AG04450 (cell line): ENCODE results near the gene TMEM151B. TPM values are rescaled to one million over a fixed set of nuclear protein-coding genes. Genes with fewer than 3 reads are reported as not detected.

Source experiments
- CTCF ChIA-PET: fragments of 300-600, 350-600 bp; formaldehyde crosslinking; extraction: SDS; loops from one replicate; lab custom pipeline; 2022; ENCODE audit warnings: antibody characterized with exemption, inconsistent platforms; lab: Charles Lee
- POLR2A ChIA-PET: fragments of 350-600 bp; formaldehyde crosslinking; extraction: SDS; loops from one replicate; lab custom pipeline; 2021; ENCODE audit warnings: antibody characterized with exemption, inconsistent platforms; lab: Yijun Ruan, JAX
- DNase-seq: peaks from one replicate; pipeline ENCODE4 v3.0.0-alpha.2; 2011; ENCODE audit warnings: low read depth, low spot score
- H3K27ac ChIP-seq: one replicate; pipeline ENCODE4 v1.5.1; 2012; ENCODE audit warnings: low read depth, low read length, control low read depth
- H3K27me3 ChIP-seq: one replicate; pipeline ENCODE4 v1.6.0; 2012; ENCODE audit warnings: low read length; ENCODE audit not compliant: control insufficient read depth, insufficient read depth
- H3K4me3 ChIP-seq: 2 replicates; pipeline ENCODE4 v1.5.1; 2011; ENCODE audit warnings: mild to moderate bottlenecking, low read depth, low read length, control low read depth
- H3K9me3 ChIP-seq: 2 replicates; pipeline ENCODE4 v1.5.1; 2012; ENCODE audit warnings: low read length; ENCODE audit not compliant: control insufficient read depth, insufficient read depth
- polyA plus RNA-seq: library from polyadenylated mRNA; depleted of rRNA; stranded (reverse); fragments of >200 nt; gene quantifications from 2 replicates; pipeline ENCODE4 v1.2.3, GENCODE V29; 2011
- TF ChIP-seq, protein P1 (sequence below): IDR thresholded peaks from 2 replicates; pipeline ENCODE4 v1.5.1; 2011; ENCODE audit warnings: low read depth, low read length, control low read depth, inconsistent platforms

Gene TMEM151B
- polyA plus RNA-seq, 1 experiment: not detected

DNA sequence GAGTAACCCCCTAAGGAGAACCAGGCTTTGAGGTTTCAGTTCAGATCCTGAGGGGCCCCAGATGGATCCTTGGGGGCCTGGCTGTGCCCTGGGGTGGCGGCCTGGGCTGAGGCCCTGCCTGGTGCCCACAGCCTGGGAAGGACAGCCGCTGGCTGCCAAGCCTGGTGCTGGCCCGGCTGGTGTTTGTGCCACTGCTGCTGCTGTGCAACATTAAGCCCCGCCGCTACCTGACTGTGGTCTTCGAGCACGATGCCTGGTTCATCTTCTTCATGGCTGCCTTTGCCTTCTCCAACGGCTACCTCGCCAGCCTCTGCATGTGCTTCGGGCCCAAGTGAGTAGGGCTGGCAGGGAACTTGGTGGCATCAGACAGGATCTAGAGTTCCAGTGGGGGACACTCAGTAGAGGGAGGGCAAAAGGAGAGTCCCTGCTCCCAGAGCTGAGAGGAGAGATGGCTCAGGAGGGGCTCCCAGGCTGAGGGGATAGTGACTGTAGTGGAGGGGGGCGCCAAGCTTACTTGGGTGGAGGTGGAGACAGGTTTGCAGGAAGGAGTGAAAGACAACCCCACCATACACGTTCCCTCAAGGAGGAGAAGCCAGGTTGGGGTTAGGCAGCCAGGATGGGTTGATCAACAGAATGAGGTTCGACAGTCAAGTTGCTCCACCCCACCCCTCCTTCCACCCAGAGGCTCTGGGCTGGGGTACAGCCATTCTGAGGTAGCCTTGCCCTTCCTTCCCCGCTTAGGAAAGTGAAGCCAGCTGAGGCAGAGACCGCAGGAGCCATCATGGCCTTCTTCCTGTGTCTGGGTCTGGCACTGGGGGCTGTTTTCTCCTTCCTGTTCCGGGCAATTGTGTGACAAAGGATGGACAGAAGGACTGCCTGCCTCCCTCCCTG is 37.3 kb upstream of the TMEM151B start:
- DNase-seq: no peak
- ChIA-PET CTCF (interaction anchor here (0.8 kb wide), 1 partner anchor 11 kb away, joined by 3 read pairs; no protein-coding TSS in a partner anchor), POLR2A (no interaction called here)
- Histone ChIP-seq H3K27me3 (no peaks in the 10 kb centered on the region), H3K27ac (no peak overlapping the region), H3K9me3 (no peaks in the 10 kb centered on the region), H3K4me3 (no peak overlapping the region)
- TF ChIP-seq, protein P1, sequence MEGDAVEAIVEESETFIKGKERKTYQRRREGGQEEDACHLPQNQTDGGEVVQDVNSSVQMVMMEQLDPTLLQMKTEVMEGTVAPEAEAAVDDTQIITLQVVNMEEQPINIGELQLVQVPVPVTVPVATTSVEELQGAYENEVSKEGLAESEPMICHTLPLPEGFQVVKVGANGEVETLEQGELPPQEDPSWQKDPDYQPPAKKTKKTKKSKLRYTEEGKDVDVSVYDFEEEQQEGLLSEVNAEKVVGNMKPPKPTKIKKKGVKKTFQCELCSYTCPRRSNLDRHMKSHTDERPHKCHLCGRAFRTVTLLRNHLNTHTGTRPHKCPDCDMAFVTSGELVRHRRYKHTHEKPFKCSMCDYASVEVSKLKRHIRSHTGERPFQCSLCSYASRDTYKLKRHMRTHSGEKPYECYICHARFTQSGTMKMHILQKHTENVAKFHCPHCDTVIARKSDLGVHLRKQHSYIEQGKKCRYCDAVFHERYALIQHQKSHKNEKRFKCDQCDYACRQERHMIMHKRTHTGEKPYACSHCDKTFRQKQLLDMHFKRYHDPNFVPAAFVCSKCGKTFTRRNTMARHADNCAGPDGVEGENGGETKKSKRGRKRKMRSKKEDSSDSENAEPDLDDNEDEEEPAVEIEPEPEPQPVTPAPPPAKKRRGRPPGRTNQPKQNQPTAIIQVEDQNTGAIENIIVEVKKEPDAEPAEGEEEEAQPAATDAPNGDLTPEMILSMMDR: no peak

DNA sequence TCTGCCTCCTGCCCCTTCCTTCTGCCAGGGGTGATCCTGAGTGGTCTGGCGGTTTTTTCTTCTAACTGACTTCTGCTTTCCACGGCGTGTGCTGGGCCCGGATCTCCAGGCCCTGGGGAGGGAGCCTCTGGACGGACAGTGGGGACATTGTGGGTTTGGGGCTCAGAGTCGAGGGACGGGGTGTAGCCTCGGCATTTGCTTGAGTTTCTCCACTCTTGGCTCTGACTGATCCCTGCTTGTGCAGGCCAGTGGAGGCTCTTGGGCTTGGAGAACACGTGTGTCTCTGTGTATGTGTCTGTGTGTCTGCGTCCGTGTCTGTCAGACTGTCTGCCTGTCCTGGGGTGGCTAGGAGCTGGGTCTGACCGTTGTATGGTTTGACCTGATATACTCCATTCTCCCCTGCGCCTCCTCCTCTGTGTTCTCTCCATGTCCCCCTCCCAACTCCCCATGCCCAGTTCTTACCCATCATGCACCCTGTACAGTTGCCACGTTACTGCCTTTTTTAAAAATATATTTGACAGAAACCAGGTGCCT is 36.6 kb upstream of the TMEM151B start:
- ChIA-PET POLR2A (interaction anchor here (0.6 to 2.1 kb wide), 4 partner anchors 10 to 14 kb away, joined by 3 to 27 read pairs (median 3); partner anchors contain the start of genes HSP90AB1 and SLC29A1), CTCF (interaction anchor here (0.9 to 3.3 kb wide), 23 partner anchors 9 to 533 kb away, joined by 3 to 83 read pairs (median 6); partner anchors contain the start of genes HSP90AB1 and SLC29A1)
- no peaks in the 10 kb centered on the region for H3K9me3 ChIP-seq
- peak overlapping the region; percentile 69 for H3K27ac ChIP-seq
- TF ChIP-seq, protein P1: no peak
- no peak for DNase-seq
- no peaks in the 10 kb centered on the region for H3K27me3 ChIP-seq
- no peak overlapping the region for H3K4me3 ChIP-seq

DNA sequence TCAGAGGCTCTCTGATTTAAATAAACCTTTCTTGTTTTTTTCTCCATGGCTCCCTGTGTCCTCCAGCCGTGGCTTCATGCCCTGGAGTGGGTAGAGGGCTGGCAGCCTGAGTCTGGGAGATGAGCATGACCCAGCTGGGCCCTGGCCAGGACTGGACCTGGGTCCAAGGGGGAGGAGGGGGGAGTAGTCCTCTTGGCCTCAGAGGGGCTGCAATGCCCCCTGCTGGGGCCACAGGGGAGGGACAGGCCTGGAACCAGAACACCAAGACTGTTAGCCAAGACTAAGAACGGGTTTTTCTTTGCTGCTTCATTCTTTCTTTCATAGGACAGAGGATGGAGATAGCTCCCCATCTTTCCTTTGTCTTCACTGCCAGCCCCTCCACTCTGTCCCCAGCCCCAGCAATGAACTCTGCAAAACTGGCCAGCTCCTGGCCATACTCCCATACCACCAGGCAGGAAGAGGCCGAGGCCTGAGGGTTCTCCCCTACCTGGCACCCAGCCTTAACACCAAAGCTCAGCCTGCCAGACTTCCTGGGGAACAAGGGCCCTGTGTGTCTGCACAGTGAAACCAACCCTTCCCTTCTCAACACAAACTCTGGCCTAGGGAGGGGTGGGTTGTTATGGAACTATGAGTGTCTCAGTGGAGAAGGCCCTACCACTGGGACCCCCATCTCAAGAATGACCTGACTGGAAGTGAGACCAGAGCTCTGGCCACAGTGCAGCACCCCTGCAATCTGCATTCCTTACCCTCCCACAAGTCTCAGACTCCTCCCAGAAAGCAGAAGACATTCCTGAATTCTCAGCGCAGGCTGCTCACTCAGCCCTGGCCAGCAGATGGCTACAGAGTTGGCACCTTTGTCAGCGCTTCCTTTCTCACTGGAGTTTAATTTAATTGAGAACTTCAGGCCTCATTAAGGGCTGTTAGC is 35.9 kb upstream of the TMEM151B start:
- TF ChIP-seq, protein P1: peak; percentile 88
- ChIA-PET CTCF (interaction anchor here (0.7 to 3.3 kb wide), 36 partner anchors 8 to 534 kb away, joined by 3 to 83 read pairs (median 5); partner anchors contain the start of genes HSP90AB1 and SLC29A1), POLR2A (interaction anchor here (0.6 to 2.1 kb wide), 5 partner anchors 11 to 118 kb away, joined by 3 to 27 read pairs (median 3); partner anchors contain the start of genes HSP90AB1 and SLC29A1)
- no peak overlapping the region for H3K4me3 ChIP-seq
- H3K27ac ChIP-seq: peak overlapping the region; percentile 69
- no peaks in the 10 kb centered on the region for H3K27me3 ChIP-seq
- DNase-seq: peak; percentile 47
- no peaks in the 10 kb centered on the region for H3K9me3 ChIP-seq

DNA sequence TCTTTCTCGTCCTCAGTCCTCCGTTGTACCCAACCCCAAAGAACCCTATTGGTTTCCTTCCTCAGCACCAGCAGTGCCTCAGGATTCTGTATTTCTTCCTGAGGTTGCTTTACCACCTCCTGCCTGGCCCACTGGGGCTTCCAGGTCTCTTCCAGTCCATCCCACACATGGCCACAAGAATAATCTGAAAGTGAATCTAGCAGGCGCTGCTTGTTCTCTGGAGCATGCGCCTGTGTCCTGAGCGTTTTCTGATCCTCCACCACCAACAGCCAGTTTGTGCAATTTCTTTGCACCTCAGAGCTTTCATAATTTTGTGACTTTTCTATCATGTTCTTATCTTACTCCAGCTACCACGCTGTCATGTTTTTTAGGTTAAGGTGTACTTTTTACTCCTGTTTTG is 35.0 kb upstream of the TMEM151B start:
- POLR2A ChIA-PET: interaction anchor here (1.4 to 2.1 kb wide), 2 partner anchors 11 to 16 kb away, joined by 3 to 27 read pairs; partner anchors contain the start of gene HSP90AB1
- peak overlapping the region; percentile 69 for H3K27ac ChIP-seq
- no peak for DNase-seq

More for the DNA sequence above, 35.0 kb upstream of the TMEM151B start:
- CTCF ChIA-PET: interaction anchor here (0.9 to 3.3 kb wide), 25 partner anchors 11 to 146 kb away, joined by 3 to 83 read pairs (median 5); partner anchors contain the start of genes HSP90AB1 and SLC29A1
- Histone ChIP-seq H3K9me3 (no peaks in the 10 kb centered on the region), H3K27me3 (no peaks in the 10 kb centered on the region), H3K4me3 (no peak overlapping the region)
- TF ChIP-seq, protein P1: no peak
